Measurements from ENCODE around the gene COQ5. TPM values are rescaled to one million over a fixed set of nuclear protein-coding genes. Genes with fewer than 3 reads are reported as not detected.

Gene COQ5
- total and polyA plus RNA-seq, 4 donors, result 21.1 to 28.4 (median 24.4) TPM

DNA sequence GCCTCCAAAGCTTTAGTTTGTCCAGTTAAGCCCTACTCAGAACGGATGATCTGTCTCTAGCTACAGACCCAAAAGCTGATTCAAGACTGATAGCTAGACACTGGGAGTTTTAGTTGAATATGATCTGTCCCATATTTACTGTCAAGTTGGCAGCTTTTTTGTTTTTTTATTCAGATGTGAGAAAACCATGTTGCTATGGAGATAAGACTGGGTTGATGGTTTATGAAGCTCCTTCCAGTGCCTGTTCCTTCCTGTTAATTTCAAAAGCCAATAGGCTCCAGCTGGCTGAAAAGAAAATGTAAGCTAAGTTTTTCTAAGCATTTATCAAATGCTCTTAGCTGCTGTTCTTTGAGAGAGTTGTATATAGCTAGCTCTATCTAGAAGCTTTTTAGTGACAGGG is 28.4 kb downstream of the COQ5 start:
- TF ChIP-seq, protein P1, sequence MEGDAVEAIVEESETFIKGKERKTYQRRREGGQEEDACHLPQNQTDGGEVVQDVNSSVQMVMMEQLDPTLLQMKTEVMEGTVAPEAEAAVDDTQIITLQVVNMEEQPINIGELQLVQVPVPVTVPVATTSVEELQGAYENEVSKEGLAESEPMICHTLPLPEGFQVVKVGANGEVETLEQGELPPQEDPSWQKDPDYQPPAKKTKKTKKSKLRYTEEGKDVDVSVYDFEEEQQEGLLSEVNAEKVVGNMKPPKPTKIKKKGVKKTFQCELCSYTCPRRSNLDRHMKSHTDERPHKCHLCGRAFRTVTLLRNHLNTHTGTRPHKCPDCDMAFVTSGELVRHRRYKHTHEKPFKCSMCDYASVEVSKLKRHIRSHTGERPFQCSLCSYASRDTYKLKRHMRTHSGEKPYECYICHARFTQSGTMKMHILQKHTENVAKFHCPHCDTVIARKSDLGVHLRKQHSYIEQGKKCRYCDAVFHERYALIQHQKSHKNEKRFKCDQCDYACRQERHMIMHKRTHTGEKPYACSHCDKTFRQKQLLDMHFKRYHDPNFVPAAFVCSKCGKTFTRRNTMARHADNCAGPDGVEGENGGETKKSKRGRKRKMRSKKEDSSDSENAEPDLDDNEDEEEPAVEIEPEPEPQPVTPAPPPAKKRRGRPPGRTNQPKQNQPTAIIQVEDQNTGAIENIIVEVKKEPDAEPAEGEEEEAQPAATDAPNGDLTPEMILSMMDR (IDR thresholded peaks at IDR 0.05; ENCODE audit: control extremely low read depth, extremely low read depth), result no peak
- no peak overlapping the region for H3K9ac ChIP-seq (ENCODE audit: insufficient read depth in 1 of 2, low read length in 2 of 2)
- no peaks in the 10 kb centered on the region for H3K9me3 ChIP-seq (ENCODE audit: control insufficient read depth in 4 of 4, insufficient read depth in 3 of 4, low read length in 3 of 4)
- WGBS, 2 donors, result 75 to 78% methylated on average over 1 of the region's 1 CpG
- ATAC-seq (ENCODE audit: insufficient read depth, low FRiP score) (no peak), DNase-seq (peak in 2 of 3 donors; percentile 59 to 62)
- peaks cover 11 to 43% (median 25%) of the 10 kb centered on the region in 4 donors for H3K36me3 ChIP-seq (ENCODE audit: control insufficient read depth in 4 of 4, insufficient read depth in 4 of 4, low read length in 4 of 4)
- H3K27me3 ChIP-seq (ENCODE audit: control insufficient read depth in 3 of 3, insufficient read depth in 3 of 3, low read length in 2 of 3), result no peaks in the 10 kb centered on the region
- H3K27ac ChIP-seq (ENCODE audit: low read depth in 1 of 2, low read length in 1 of 2), result no peak overlapping the region
- no peak overlapping the region for H3K4me3 ChIP-seq
- peaks cover 0 to 21% (median 12%) of the 10 kb centered on the region in 5 donors for H3K4me1 ChIP-seq (ENCODE audit: control insufficient read depth in 5 of 5, insufficient read depth in 5 of 5, low read length in 5 of 5)

DNA sequence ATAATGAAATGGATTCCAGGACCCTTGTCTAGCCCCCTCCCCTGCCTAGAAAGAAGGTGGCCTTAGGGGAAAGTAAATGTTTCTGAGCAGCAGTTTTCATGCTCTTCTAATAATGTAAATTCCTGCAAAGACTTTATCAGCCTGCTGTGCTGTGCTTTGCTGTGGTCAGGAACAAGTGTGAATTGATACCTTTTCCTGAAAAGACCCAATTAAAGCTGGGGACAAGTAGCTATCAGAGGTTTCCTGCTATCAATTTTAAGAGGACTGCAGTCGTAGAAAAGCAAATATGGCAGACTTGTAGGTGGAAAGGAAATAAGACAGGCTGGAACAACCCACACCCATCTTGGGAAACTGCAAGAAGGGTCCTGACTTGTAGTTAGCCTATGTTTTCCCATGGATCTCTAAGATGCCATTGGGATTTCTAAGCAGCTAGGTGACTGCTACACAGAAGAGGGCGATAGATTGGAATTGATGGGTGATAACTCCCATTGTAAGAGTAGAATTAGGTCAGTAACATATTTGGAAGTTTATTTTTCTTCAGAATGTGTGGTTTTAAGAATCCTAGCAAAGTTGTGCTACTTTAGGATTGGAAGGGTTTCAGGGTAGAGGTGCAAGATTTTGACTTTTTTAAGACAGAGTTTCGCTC is 30.0 kb downstream of the COQ5 start:
- ATAC-seq (ENCODE audit: insufficient read depth, low FRiP score), result no peak
- 82 to 83% methylated on average over 3 of the region's 3 CpGs for WGBS, 2 donors
- Histone ChIP-seq H3K27me3 (ENCODE audit: control insufficient read depth in 3 of 3, insufficient read depth in 3 of 3, low read length in 2 of 3) (no peaks in the 10 kb centered on the region), H3K9me3 (ENCODE audit: control insufficient read depth in 4 of 4, insufficient read depth in 3 of 4, low read length in 3 of 4) (no peaks in the 10 kb centered on the region), H3K27ac (ENCODE audit: low read depth in 1 of 2, low read length in 1 of 2) (no peak overlapping the region), H3K4me3 (no peak overlapping the region), H3K4me1 (ENCODE audit: control insufficient read depth in 5 of 5, insufficient read depth in 5 of 5, low read length in 5 of 5) (peaks cover 0 to 30% (median 12%) of the 10 kb centered on the region in 5 donors), H3K36me3 (ENCODE audit: control insufficient read depth in 4 of 4, insufficient read depth in 4 of 4, low read length in 4 of 4) (peaks cover 9 to 36% (median 24%) of the 10 kb centered on the region in 4 donors), H3K9ac (ENCODE audit: insufficient read depth in 1 of 2, low read length in 2 of 2) (no peak overlapping the region)
- no peak for DNase-seq
- TF ChIP-seq, protein P1 (IDR thresholded peaks at IDR 0.05; ENCODE audit: control extremely low read depth, extremely low read depth), result no peak

DNA sequence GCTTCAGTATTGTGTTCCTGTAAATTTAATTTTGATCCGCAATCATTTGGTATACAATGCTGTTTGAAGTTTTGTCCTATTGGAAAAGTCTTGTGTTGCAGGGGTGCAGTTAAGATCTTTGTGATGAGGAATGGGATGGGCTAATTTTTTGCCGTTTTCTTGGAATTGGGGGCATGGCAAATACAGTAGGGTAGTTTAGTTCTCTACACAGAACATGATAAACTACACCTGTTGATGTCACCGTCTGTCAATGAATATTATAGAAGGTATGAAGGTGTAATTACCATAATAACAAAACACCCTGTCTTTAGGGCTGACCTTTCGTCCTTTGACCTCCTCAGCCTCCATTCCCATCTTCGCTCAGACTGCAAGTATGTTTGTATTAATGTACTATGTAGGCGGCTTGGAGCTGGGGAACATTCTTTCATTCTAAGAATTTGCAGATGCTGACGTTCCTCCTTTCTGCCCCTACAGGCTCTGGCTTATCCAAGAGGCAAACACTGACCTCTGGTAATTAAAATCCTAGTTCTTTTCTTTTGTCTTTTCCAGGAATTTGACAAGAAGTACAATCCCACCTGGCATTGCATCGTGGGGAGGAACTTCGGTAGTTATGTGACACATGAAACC is 31.3 kb downstream of the COQ5 start:
- ATAC-seq (ENCODE audit: insufficient read depth, low FRiP score) (no peak), DNase-seq (no peak)
- Histone ChIP-seq H3K9ac (ENCODE audit: insufficient read depth in 1 of 2, low read length in 2 of 2) (peak overlapping the region; percentile 42 to 56), H3K27me3 (ENCODE audit: control insufficient read depth in 3 of 3, insufficient read depth in 3 of 3, low read length in 2 of 3) (no peaks in the 10 kb centered on the region), H3K36me3 (ENCODE audit: control insufficient read depth in 4 of 4, insufficient read depth in 4 of 4, low read length in 4 of 4) (peaks cover 4 to 30% (median 15%) of the 10 kb centered on the region in 4 donors), H3K27ac (ENCODE audit: low read depth in 1 of 2, low read length in 1 of 2) (no peak overlapping the region), H3K4me1 (ENCODE audit: control insufficient read depth in 5 of 5, insufficient read depth in 5 of 5, low read length in 5 of 5) (peaks cover 0 to 30% (median 12%) of the 10 kb centered on the region in 5 donors), H3K9me3 (ENCODE audit: control insufficient read depth in 4 of 4, insufficient read depth in 3 of 4, low read length in 3 of 4) (no peaks in the 10 kb centered on the region), H3K4me3 (no peak overlapping the region)
- WGBS, 2 donors, result 29 to 48% methylated on average over 9 of the region's 9 CpGs
- TF ChIP-seq, protein P1 (IDR thresholded peaks at IDR 0.05; ENCODE audit: control extremely low read depth, extremely low read depth), result no peak
